Fibroblast of lung (primary cell): ENCODE results near the gene TRAPPC12. TPM values are rescaled to one million over a fixed set of nuclear protein-coding genes. Genes with fewer than 3 reads are reported as not detected.

Experiments used
- DNase-seq, 2 donors: peaks; one replicate each; pipeline versions ENCODE4 v3.0.0 to v3.0.0-alpha.2; 2010; ENCODE audit warnings: low read depth in 2 of 2
- H2AFZ ChIP-seq: 2 replicates; pipeline ENCODE4 v1.5.1; 2012; ENCODE audit warnings: low read length, control low read depth, inconsistent platforms
- H3K27ac ChIP-seq: 2 replicates; pipeline ENCODE4 v1.5.1; 2011; ENCODE audit warnings: low read length, control low read depth; ENCODE audit not compliant: insufficient read depth
- H3K27me3 ChIP-seq: 2 replicates; pipeline ENCODE4 v1.5.1; 2011; ENCODE audit warnings: mild to moderate bottlenecking, low read length; ENCODE audit not compliant: control insufficient read depth, insufficient read depth
- H3K36me3 ChIP-seq: 2 replicates; pipeline ENCODE4 v1.5.1; 2011; ENCODE audit warnings: low read length; ENCODE audit not compliant: control insufficient read depth, insufficient read depth
- H3K4me1 ChIP-seq: 2 replicates; pipeline ENCODE4 v1.5.1; 2011; ENCODE audit warnings: low read length; ENCODE audit not compliant: control insufficient read depth, insufficient read depth; ENCODE audit errors: extremely low read depth
- H3K4me2 ChIP-seq: 2 replicates; pipeline ENCODE4 v1.5.1; 2011; ENCODE audit warnings: low read length, control low read depth; ENCODE audit not compliant: insufficient read depth; ENCODE audit errors: extremely low read depth
- H3K4me3 ChIP-seq, 4 experiments: fragments of 200-600 bp in 1 of 4; sonication (generic) in 1 of 4; replicated peaks in 1 of 4; 2 replicates each; pipeline ENCODE4 v1.5.1; 2011 to 2016; ENCODE audit warnings: low read length in 4 of 4, low read depth in 3 of 4, mild to moderate bottlenecking in 3 of 4, control low read depth in 2 of 4, inconsistent platforms in 1 of 4, mixed read lengths in 1 of 4; ENCODE audit not compliant: insufficient read depth in 1 of 4; ENCODE audit errors: control extremely low read depth in 1 of 4
- H3K79me2 ChIP-seq: 2 replicates; pipeline ENCODE4 v1.5.1; 2012; ENCODE audit warnings: mild to moderate bottlenecking, low read length, inconsistent platforms; ENCODE audit not compliant: control insufficient read depth, insufficient read depth
- H3K9ac ChIP-seq: 2 replicates; pipeline ENCODE4 v1.5.1; 2011; ENCODE audit warnings: mild to moderate bottlenecking, low read length, control low read depth; ENCODE audit not compliant: insufficient read depth
- H3K9me3 ChIP-seq: 2 replicates; pipeline ENCODE4 v1.5.1; 2012; ENCODE audit warnings: low read depth, low read length; ENCODE audit not compliant: control insufficient read depth, insufficient read depth
- H4K20me1 ChIP-seq: 2 replicates; pipeline ENCODE4 v1.5.1; 2011; ENCODE audit warnings: low read length; ENCODE audit not compliant: control insufficient read depth, insufficient read depth; ENCODE audit errors: extremely low read depth
- CTCF ChIP-seq, 2 donors: IDR thresholded peaks in 1 of 2; conservative IDR thresholded peaks in 1 of 2; 1 replicate in 1 of 2; 2 replicates in 1 of 2; pipeline ENCODE4 v1.5.1; 2011 to 2012; ENCODE audit warnings: low read length in 2 of 2, control low read depth in 1 of 2, inconsistent platforms in 1 of 2, low read depth in 1 of 2, mild to moderate bottlenecking in 1 of 2
- EZH2 ChIP-seq: IDR thresholded peaks from 2 replicates; pipeline ENCODE4 v1.5.1; 2012; ENCODE audit warnings: low read length, control low read depth, mild to moderate bottlenecking; ENCODE audit errors: missing control alignments
- polyA plus RNA-seq, 2 donors: library from polyadenylated mRNA; depleted of rRNA in 1 of 2; stranded (reverse) in 1 of 2; unstranded in 1 of 2; fragments of >200 nt; gene quantifications; 2 replicates each; pipeline ENCODE4 v1.2.1, GENCODE V29; 2011 to 2012; ENCODE audit warnings: missing spikeins in 1 of 2
- total RNA-seq: library from RNA; depleted of rRNA; stranded (reverse); fragments of >200 nt; gene quantifications from 2 replicates; pipeline ENCODE4 v1.2.1, GENCODE V29; 2014

TRAPPC12 gene
- total and polyA plus RNA-seq, 2 donors (not counting 1 experiment from before 2014, with no cell fraction given), result 33.7 to 53.2 TPM

DNA sequence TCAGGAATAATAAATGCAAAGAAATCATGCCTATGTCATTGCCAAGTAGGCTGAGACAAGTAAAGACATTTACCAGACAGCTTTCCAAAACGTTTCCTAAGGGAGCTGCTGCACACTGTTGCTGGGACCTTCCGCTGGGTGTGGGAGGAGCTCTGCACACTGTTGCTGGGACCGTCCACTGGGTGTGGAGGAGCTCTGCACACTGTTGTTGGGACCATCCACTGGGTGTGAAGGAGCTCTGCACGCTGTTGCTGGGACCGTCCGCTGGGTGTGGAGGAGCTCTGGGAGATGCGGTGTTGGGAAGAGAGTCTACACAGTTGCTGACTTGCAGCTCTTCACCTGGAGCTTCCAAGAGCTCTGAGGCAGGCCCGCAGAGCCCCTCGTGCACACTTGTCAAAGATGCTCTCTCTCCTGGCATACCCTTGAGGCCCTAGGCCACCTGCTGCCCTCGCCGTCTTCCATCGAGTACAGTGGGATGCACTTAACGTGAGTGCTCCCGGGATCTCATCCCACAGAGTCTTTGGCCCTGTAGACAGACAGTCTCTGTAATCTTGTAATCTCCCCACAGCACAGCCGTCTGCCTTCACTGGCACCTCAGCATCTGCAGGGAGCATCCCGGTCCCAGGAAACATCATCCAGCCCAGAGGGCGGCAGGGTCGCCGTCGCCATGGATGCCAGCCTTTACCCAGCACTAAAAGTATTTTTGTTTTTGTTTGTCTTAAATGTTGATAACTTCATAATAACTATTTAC lies 51.4 kb downstream of the TRAPPC12 start:
- H3K36me3 ChIP-seq, result peaks cover 5% of the 10 kb centered on the region
- no peak overlapping the region for H2AFZ ChIP-seq
- no peaks in the 10 kb centered on the region for H4K20me1 ChIP-seq
- no peaks in the 10 kb centered on the region for H3K4me1 ChIP-seq
- TF ChIP-seq CTCF (conservative IDR thresholded peaks at IDR 0.05 in 1 of 2, IDR thresholded peaks at IDR 0.05 in 1 of 2; ENCODE audit: low read depth in 1 of 2, low read length in 2 of 2) (no peak), EZH2 (no peak)
- H3K27ac ChIP-seq, result no peak overlapping the region
- no peaks in the 10 kb centered on the region for H3K9me3 ChIP-seq
- no peaks in the 10 kb centered on the region for H3K79me2 ChIP-seq
- no peaks in the 10 kb centered on the region for H3K27me3 ChIP-seq
- H3K9ac ChIP-seq, result no peak overlapping the region
- DNase-seq, result no peak
- no peak overlapping the region for H3K4me2 ChIP-seq
- no peak overlapping the region for H3K4me3 ChIP-seq

DNA sequence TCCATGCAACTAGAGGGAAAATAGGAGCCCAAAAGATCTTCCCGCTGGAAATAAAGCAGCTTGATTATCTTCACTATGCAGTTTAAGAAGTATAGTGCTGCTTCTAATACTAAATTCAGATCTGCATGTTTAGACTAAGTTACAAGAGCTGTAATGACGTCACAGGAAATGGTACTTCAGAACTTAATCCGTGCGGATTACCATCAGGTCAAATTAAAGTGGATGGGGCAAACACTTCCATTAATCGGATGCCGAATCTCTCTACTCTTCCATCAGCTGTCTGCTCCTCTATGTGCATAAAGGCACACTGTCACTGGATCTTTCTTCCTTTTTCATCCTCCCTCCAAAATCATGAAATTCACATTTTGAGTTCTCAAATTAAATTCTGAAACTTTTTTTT lies 52.6 kb downstream of the TRAPPC12 start:
- no peaks in the 10 kb centered on the region for H3K27me3 ChIP-seq
- no peaks in the 10 kb centered on the region for H3K4me1 ChIP-seq
- H3K9ac ChIP-seq, result no peak overlapping the region
- no peak overlapping the region for H3K4me3 ChIP-seq
- no peaks in the 10 kb centered on the region for H3K79me2 ChIP-seq
- H3K27ac ChIP-seq, result no peak overlapping the region
- H3K4me2 ChIP-seq, result no peak overlapping the region
- H2AFZ ChIP-seq, result no peak overlapping the region
- no peaks in the 10 kb centered on the region for H3K9me3 ChIP-seq
- TF ChIP-seq CTCF (conservative IDR thresholded peaks at IDR 0.05 in 1 of 2, IDR thresholded peaks at IDR 0.05 in 1 of 2; ENCODE audit: low read depth in 1 of 2, low read length in 2 of 2) (no peak), EZH2 (no peak)
- H4K20me1 ChIP-seq, result no peaks in the 10 kb centered on the region
- peaks cover 5% of the 10 kb centered on the region for H3K36me3 ChIP-seq
- no peak for DNase-seq

DNA sequence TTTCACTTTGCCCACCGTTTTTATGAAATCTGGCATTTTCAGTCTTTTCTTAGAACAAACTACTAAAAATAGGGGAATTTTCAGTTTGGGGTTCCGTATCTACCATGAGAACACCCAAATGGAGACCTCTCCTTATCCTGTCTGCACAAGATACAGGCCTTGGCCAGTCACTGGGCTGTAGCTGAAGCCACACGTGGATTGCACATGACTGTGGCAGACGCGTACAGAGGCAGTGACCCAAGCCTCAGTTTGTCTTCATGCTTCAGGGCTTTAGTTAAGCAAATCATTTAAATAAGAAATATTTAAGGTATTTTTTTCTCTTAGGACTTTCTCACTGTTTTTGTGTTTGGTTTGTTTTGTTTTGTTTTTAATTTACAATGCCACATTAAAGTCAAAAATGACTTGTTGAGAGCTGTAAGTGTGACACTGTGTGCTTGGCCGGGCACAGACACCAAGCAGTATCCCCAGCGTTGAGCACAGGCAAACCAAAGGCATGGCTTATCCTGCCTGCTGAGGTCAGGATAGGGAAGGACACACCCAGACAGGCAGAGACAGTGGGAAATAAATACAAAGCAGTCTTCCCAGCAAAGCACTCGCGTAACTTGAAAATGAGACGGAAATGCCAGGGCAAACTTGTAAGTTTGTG lies 53.3 kb downstream of the TRAPPC12 start:
- H4K20me1 ChIP-seq, result no peaks in the 10 kb centered on the region
- H3K9ac ChIP-seq, result no peak overlapping the region
- no peak overlapping the region for H3K4me3 ChIP-seq
- no peaks in the 10 kb centered on the region for H3K4me1 ChIP-seq
- no peaks in the 10 kb centered on the region for H3K9me3 ChIP-seq
- no peak overlapping the region for H2AFZ ChIP-seq
- no peak for TF ChIP-seq EZH2
- no peak for TF ChIP-seq CTCF (conservative IDR thresholded peaks at IDR 0.05 in 1 of 2, IDR thresholded peaks at IDR 0.05 in 1 of 2; ENCODE audit: low read depth in 1 of 2, low read length in 2 of 2)
- H3K36me3 ChIP-seq, result peaks cover 5% of the 10 kb centered on the region
- DNase-seq, result no peak
- no peak overlapping the region for H3K27ac ChIP-seq
- no peaks in the 10 kb centered on the region for H3K27me3 ChIP-seq
- H3K4me2 ChIP-seq, result no peak overlapping the region
- no peaks in the 10 kb centered on the region for H3K79me2 ChIP-seq
